ENCODE results near the gene GRAMD1B. TPM values are rescaled to one million over a fixed set of nuclear protein-coding genes. Genes with fewer than 3 reads are reported as not detected.

GRAMD1B gene
- total and polyA plus RNA-seq, 2 donors (not counting 1 experiment from before 2014, with no cell fraction given): 0.83 to 1.5 TPM

DNA sequence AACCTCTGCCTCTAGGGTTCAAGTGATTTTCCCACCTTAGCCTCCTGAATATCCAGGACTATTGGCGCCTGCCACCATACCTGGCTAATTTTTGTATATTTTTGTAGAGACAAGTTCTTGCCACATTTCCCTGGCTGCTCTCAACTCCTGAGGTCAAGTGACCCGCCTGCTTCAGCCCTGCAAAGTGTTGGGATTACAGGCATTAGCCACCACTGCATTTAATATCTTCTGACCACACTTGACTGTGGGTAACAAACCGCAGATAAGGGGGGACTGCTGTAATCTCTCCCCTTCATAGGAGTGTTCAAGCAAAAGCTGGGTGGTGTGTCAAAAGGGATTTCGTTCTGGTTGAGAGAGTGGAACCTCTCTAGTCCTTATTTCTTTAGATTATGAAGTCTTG is 53.4 kb downstream of the GRAMD1B start:
- no peak for TF ChIP-seq EZH2 (IDR thresholded peaks at IDR 0.05; ENCODE audit: low read length, missing control alignments)
- H3K4me1 ChIP-seq (ENCODE audit: control insufficient read depth, extremely low read depth, insufficient read depth, low read length): no peaks in the 10 kb centered on the region
- no peak overlapping the region for H3K9ac ChIP-seq (ENCODE audit: insufficient read depth, low read length)
- no peak overlapping the region for H2AFZ ChIP-seq (ENCODE audit: low read length)
- no peaks in the 10 kb centered on the region for H3K27me3 ChIP-seq (ENCODE audit: control insufficient read depth, insufficient read depth, low read length)
- no peak overlapping the region for H3K4me3 ChIP-seq (replicated peaks in 1 of 4; ENCODE audit: control extremely low read depth in 1 of 4, insufficient read depth in 1 of 4, low read depth in 3 of 4, low read length in 4 of 4)
- H3K9me3 ChIP-seq (ENCODE audit: control insufficient read depth, insufficient read depth, low read depth, low read length): no peaks in the 10 kb centered on the region
- no peaks in the 10 kb centered on the region for H3K79me2 ChIP-seq (ENCODE audit: control insufficient read depth, insufficient read depth, low read length)
- H3K36me3 ChIP-seq (ENCODE audit: control insufficient read depth, insufficient read depth, low read length): no peaks in the 10 kb centered on the region
- no peak overlapping the region for H3K4me2 ChIP-seq (ENCODE audit: extremely low read depth, insufficient read depth, low read length)
- DNase-seq (ENCODE audit: low read depth in 2 of 2): no peak
- H3K27ac ChIP-seq (ENCODE audit: insufficient read depth, low read length): no peak overlapping the region
- no peaks in the 10 kb centered on the region for H4K20me1 ChIP-seq (ENCODE audit: control insufficient read depth, extremely low read depth, insufficient read depth, low read length)

DNA sequence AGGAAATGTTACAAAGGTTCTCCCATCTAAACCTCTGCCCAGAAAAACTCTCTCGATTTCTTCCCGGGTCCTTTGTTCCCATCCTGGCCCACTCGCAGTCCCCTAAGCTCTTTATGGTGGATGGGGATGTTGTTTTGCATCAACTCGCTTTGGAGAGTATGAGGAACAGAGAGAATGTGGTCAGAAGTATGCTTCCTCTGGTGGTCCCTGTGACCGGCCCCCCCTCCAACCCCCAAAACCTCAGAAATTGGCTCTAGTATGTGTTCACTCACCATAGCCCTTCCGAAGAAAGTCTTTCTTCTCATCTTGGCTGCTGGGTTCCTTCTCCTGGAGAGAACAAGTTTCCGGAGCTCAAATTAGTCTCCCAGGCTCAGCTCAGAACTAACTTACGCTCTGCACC is 54.4 kb downstream of the GRAMD1B start:
- H3K4me3 ChIP-seq (replicated peaks in 1 of 4; ENCODE audit: control extremely low read depth in 1 of 4, insufficient read depth in 1 of 4, low read depth in 3 of 4, low read length in 4 of 4): no peak overlapping the region
- H3K9ac ChIP-seq (ENCODE audit: insufficient read depth, low read length): no peak overlapping the region
- no peak overlapping the region for H2AFZ ChIP-seq (ENCODE audit: low read length)
- H3K27ac ChIP-seq (ENCODE audit: insufficient read depth, low read length): no peak overlapping the region
- no peaks in the 10 kb centered on the region for H3K79me2 ChIP-seq (ENCODE audit: control insufficient read depth, insufficient read depth, low read length)
- H3K36me3 ChIP-seq (ENCODE audit: control insufficient read depth, insufficient read depth, low read length): no peaks in the 10 kb centered on the region
- H3K9me3 ChIP-seq (ENCODE audit: control insufficient read depth, insufficient read depth, low read depth, low read length): no peaks in the 10 kb centered on the region
- H4K20me1 ChIP-seq (ENCODE audit: control insufficient read depth, extremely low read depth, insufficient read depth, low read length): no peaks in the 10 kb centered on the region
- no peak for TF ChIP-seq EZH2 (IDR thresholded peaks at IDR 0.05; ENCODE audit: low read length, missing control alignments)
- TF ChIP-seq, protein P1, sequence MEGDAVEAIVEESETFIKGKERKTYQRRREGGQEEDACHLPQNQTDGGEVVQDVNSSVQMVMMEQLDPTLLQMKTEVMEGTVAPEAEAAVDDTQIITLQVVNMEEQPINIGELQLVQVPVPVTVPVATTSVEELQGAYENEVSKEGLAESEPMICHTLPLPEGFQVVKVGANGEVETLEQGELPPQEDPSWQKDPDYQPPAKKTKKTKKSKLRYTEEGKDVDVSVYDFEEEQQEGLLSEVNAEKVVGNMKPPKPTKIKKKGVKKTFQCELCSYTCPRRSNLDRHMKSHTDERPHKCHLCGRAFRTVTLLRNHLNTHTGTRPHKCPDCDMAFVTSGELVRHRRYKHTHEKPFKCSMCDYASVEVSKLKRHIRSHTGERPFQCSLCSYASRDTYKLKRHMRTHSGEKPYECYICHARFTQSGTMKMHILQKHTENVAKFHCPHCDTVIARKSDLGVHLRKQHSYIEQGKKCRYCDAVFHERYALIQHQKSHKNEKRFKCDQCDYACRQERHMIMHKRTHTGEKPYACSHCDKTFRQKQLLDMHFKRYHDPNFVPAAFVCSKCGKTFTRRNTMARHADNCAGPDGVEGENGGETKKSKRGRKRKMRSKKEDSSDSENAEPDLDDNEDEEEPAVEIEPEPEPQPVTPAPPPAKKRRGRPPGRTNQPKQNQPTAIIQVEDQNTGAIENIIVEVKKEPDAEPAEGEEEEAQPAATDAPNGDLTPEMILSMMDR (conservative IDR thresholded peaks at IDR 0.05 in 1 of 2, IDR thresholded peaks at IDR 0.05 in 1 of 2; ENCODE audit: low read depth in 1 of 2, low read length in 2 of 2): no peak
- DNase-seq (ENCODE audit: low read depth in 2 of 2): no peak
- H3K27me3 ChIP-seq (ENCODE audit: control insufficient read depth, insufficient read depth, low read length): no peaks in the 10 kb centered on the region
- no peak overlapping the region for H3K4me2 ChIP-seq (ENCODE audit: extremely low read depth, insufficient read depth, low read length)
- no peaks in the 10 kb centered on the region for H3K4me1 ChIP-seq (ENCODE audit: control insufficient read depth, extremely low read depth, insufficient read depth, low read length)

DNA sequence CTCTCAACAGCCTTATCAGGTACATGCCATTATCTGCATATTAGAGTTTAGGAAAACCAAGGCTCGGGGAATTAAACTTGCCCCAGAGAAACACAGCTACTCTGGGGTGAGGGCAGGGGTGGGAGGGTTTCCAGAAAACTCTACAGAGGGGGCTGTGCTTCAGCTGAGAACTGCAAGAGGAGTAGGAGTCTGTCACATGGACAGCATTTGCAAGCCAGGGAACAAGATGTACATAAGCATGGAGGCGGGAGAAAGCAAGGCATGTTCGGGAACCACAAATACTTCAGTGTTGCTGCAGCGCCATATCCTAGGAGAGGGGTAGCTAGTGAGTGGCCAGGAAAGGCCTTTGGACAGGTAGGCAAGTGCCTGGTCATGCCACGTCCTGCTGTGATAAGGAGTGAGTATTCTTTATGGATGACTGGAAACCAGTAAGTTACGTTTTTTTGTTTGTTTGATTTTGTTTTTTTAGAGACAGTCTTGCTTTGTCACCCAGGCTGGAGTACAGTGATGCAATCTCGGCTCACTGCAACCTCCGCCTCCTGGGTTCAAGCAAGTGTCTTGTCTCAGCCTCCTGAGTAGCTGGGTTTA is 57.2 kb downstream of the GRAMD1B start:
- H3K4me2 ChIP-seq (ENCODE audit: extremely low read depth, insufficient read depth, low read length): no peak overlapping the region

More for the DNA sequence above, 57.2 kb downstream of the GRAMD1B start:
- Histone ChIP-seq H3K4me3 (replicated peaks in 1 of 4; ENCODE audit: control extremely low read depth in 1 of 4, insufficient read depth in 1 of 4, low read depth in 3 of 4, low read length in 4 of 4) (no peak overlapping the region), H2AFZ (ENCODE audit: low read length) (no peak overlapping the region), H3K79me2 (ENCODE audit: control insufficient read depth, insufficient read depth, low read length) (no peaks in the 10 kb centered on the region), H4K20me1 (ENCODE audit: control insufficient read depth, extremely low read depth, insufficient read depth, low read length) (no peaks in the 10 kb centered on the region), H3K36me3 (ENCODE audit: control insufficient read depth, insufficient read depth, low read length) (no peaks in the 10 kb centered on the region), H3K27me3 (ENCODE audit: control insufficient read depth, insufficient read depth, low read length) (no peaks in the 10 kb centered on the region), H3K9me3 (ENCODE audit: control insufficient read depth, insufficient read depth, low read depth, low read length) (no peaks in the 10 kb centered on the region), H3K9ac (ENCODE audit: insufficient read depth, low read length) (no peak overlapping the region), H3K27ac (ENCODE audit: insufficient read depth, low read length) (no peak overlapping the region), H3K4me1 (ENCODE audit: control insufficient read depth, extremely low read depth, insufficient read depth, low read length) (no peaks in the 10 kb centered on the region)
- TF ChIP-seq, protein P1 (conservative IDR thresholded peaks at IDR 0.05 in 1 of 2, IDR thresholded peaks at IDR 0.05 in 1 of 2; ENCODE audit: low read depth in 1 of 2, low read length in 2 of 2): no peak
- no peak for TF ChIP-seq EZH2 (IDR thresholded peaks at IDR 0.05; ENCODE audit: low read length, missing control alignments)
- DNase-seq (ENCODE audit: low read depth in 2 of 2): no peak

Measured in fibroblast of lung (primary cell).